H4 (cell line): ENCODE measurements around the gene POLR2E. TPM values are rescaled to one million over a fixed set of nuclear protein-coding genes. Genes with fewer than 3 reads are reported as not detected.
A peak's percentile ranks its signal among the peaks of the same experiment; 100 is the strongest.
"Not testable (repeated sequence)": the region's sequence is repeated elsewhere in the genome, so short reads cannot be mapped to it uniquely, and the experiment has no call there.

ENCODE experiments used
- DNase-seq: peaks from one replicate; pipeline ENCODE4 v3.0.0-alpha.2; 2015; ENCODE audit warnings: low spot score
- total RNA-seq: library from RNA; depleted of rRNA; stranded (reverse); fragments of >200 nt; shearing (Covaris generic); gene quantifications from 2 replicates; pipeline ENCODE4 v1.2.3, GENCODE V29; 2014

Gene POLR2E
- total RNA-seq, 1 experiment from 2014 or later: 237 TPM

DNA sequence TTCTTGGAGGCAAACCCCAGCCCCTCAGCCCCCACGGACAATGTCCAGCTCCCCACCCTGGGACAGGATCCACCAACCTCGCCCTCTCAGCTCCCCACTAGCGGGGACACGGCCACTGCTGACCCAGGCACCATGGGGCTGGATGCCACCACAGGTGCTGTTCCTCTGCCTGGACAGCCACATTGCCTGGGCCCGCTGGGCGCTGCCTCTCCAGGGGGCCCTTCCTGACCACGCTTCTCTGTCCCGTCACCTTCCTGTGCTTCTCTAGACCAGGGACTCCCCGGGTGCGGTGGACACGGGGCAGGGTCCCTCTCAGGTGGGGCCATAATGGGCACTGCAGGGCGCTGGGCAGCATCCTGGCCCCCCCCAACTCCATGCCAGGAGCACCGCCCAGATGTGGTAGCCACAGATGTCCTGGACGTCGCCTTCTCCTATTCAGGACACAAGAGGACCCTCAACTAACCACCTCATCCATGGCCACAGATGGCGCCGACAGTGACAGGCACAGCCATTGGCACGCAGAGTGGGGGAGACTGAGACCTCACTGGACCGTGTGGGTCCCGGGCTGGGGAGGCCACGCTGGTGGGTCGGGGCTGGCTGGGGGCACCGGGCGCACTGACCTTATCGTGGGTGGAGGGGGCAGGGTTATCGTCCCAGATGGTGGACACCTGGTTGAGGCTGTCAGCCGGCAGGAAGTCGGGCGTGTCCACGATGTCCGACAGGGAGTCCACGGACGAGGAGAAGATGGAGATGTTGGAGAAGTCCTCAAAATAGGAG is 32.0 kb upstream of the POLR2E start:
- no peak for DNase-seq

DNA sequence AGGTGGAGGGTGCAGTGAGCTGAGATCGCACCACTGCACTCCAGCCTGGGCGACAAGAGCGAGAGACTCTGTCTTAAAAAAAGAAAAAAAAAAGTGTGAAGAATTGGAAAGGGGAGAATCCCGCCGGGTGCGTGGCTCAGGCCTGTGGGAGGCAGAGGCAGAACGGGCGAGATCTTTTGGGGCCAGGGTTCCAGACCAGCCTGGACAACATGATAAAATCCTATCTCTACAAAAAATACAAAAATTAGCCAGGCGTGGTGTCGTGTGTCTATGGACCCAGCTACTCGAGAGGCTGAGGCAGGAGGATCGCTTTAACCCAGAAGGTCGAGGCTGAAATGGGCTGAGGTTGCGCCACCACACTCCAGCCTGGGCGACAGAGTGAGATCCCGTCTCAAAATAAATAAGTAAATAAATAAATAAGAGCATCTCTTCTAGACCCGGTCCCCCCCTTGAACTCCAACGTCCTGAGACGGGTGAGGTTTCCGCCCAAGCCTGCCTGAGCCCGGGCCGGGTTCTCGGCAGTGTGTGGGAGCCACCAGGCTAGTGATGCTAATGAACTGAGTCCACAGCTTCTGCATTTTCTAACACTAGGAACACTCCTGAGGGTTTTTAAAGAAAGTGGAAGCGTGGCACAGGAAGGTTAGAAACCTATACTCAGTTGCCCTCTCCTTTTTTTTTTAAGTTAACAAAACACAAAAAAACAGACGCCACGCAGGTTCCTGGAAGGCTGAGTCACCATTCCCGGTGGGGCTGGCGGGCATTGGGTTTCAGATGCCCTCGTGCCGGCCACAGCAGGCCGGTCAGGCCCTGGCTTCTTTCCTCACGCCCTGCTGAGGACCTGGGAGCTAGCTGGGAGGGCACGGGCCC is 30.7 kb upstream of the POLR2E start:
- DNase-seq: no peak

DNA sequence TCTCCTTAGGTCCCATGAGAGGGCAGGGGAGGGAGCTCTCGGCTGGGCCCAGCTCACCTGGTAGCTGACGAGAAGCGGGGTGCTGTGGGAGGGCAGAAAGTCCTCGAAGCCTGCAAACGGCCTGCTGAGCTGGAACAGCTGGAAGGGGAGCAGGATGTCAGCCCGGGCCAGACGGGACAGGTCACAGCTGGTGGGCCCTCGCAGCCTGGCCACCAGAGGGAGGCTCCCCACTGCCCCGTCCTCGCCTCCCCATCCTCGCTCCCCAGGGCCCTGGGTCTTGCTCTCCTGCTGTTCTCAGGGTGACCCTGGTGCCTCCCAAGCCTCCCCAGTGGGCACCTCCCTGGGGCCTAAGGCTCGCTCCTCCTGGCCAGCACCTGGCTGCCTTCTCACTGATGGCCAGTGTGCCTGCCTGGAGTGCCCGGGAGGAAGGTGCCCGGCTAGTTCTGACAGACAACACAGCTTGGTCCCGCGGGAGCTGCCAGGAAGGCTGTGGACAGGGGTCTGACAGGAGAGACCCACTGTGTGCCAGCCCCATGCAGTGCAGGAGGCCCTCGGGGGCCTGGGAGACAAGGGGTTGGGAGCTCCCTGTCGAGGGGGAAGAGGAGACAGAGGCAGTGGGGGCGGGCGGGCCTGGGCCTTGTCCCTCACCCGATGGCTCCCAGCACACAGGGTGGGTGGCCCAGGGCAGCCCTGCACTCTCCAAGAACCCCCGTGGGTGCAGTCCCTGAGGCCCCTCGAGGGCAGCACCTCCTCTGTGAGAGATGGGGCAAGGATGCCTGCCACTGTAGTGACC is 28.9 kb upstream of the POLR2E start:
- no peak for DNase-seq

DNA sequence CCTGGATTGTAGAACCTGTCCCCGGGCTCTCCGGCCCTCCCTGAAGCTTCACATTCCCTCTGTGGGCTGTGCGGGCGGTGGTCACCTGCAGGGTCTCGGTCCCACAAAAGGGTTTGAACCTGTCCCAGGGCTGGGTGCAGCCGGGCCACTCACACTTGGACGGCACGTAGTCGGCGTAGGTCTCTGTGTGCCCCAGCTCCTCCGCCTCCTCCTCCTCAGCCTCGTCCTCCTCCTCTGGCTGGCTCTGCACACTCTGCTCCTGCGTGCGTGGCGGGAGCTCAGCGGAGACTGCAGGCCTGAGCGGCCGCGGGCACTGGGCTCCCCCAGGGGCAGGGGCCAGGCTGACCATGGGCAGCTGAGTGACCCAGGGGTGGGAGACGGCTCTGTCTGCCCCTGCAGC is 28.2 kb upstream of the POLR2E start:
- DNase-seq: no peak

DNA sequence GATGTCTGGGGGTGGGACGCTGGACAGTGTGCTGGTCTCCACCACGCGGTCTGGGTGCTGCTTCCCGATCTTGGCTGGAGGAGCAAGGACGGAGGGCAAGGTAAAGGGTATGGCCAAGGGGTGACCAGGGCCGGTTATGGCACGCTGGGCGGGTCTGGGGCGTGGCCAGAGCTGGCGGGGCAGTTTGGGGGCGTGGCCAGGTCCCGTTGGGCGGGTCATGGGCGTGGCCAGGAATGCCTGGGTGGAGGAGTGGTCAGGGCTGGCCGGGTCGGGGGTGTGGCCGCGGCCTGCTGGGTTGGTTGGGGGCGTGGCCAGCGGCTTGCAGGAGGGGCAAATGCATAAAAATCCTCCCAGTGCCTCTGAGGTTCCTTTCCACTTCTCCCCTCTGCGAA is 27.8 kb upstream of the POLR2E start:
- no peak for DNase-seq

DNA sequence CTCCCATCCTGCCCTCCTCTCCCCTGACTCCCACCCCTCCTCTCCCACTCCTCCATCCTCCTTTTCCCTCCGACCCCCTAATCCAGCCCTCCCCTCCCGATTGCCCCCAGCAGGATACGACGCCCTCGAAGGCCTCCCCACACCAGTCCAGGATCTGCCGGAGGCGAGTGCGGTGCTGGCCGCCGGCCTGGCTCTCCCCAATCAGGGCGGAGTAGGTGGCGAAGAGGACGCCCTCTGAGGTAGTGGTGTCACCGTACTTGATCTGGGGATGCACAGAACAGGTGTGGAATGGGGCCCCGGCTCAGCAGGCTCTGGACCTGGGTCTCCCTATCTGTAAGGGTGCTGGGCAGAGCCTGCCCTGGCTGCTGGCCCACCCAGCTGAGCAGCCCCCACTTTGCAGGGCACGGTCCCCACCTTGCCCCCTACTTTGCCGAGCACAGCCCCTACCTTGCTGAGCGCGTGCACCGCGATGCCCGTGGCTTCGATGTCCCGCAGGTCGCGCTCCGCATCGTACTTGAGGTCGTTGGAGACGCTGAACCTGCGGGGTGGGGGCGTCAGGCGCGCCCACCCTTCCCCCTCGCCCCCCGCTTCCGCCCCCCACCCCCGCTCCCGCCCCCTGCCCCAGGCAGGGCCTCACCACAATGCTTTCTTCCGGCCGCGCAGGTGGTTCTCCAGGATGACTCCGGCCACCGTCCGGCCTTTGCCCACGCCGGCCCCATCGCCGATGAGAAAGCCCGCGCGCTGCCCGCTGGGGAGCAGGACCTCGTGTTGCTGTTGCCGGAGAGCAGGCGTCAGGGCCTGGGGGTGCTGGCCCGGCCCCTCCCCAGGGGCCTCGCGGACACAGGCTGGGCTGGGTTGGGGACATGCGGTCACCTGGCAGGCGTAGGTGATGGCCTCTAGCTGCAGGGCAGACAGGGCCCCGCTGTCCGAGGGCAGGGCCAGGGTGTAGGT is 27.1 kb upstream of the POLR2E start:
- DNase-seq: no peak

DNA sequence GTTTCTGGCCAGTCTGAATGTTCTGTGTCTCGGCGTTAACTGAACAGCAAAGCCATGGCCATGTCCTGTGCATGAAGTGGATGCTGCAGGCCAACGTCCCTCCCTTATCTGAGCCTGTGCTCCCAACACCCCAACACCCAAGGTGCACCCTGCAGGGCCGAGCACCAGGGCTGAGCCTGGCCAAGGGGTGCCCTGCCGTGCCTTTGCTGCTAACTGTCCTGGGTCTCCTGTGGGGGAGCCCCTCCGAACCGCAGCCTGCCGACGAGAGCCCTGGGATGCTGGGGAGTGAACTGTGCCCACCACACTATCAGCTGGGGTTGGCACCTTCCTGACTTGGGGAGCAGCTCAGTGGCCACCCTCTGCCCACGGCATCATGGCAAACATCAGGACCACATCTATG is 26.2 kb upstream of the POLR2E start:
- DNase-seq: no peak

DNA sequence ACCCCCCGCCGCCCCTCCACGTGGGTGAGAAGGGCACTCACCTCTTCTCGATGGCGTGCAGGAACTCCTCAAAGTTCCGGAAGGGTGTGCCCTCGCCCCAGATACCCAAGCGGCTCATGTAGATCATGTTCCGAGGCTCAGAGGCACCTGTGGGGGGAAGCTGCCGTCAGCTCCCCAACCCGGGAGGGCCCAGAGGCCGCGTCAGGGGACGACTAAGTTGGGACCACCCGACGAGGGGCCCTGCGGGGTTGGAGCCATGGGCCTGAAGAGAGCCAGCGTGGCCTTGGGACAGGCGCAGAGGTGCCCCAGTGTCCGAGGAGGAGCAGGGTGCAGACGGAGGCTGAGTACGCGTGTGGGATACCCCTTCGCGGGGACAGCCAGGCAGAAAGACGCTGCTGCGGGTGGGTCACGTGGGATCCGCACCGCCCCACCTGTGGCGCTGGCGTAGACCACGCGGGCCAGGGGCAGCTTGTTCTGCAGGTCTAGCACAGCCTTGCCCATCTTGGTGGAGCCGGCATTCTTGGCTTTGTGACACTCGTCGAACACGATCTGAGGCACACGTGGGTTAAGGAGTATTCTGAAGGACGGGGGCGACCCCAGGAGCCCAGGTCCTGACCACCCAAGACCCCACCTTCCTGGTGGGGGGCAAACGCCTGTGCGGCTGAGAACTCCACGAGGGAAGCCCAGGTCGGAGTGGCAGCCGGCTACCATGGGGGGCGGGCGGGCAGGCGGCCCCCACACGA is 24.5 kb upstream of the POLR2E start:
- no peak for DNase-seq

DNA sequence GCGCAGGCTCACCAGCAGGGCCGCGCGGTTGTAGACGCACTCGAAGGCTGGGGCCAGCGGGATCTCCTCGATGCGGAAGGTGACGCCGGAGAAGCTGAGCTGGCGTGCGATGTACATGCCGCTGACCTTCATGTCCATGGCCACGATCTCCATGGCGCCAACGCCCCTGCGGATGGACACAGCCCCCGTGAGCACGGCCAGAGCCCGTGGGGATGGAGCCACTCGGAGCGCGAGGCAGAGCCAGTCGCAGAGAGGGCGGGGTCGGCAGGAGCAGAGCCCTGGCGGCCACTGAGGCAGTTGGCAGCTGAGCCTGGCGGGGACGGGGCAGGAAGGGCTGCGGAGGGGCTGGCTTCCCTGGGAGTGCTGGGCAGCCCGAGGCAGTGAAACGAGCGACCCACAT is 23.8 kb upstream of the POLR2E start:
- DNase-seq: no peak

DNA sequence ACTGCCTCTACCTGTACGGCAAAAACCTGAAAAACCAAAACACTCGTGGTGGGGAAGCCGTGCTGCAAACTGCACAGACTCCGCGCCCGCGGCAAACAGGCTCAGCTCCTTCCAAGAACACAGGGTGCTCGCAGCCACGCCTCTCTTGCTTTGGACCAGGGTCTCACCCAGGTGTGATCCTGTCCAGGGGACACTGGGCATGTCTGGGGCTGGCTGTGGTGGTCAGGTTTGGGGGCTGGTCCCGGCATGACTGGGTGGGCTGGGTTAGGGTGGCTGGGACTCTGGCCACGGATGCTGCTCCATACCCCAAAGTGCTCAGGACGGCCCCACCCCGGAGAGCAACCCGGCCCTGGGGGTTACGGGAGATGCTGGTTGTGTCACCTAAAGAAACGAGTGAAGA is 22.5 kb upstream of the POLR2E start:
- no peak for DNase-seq

DNA sequence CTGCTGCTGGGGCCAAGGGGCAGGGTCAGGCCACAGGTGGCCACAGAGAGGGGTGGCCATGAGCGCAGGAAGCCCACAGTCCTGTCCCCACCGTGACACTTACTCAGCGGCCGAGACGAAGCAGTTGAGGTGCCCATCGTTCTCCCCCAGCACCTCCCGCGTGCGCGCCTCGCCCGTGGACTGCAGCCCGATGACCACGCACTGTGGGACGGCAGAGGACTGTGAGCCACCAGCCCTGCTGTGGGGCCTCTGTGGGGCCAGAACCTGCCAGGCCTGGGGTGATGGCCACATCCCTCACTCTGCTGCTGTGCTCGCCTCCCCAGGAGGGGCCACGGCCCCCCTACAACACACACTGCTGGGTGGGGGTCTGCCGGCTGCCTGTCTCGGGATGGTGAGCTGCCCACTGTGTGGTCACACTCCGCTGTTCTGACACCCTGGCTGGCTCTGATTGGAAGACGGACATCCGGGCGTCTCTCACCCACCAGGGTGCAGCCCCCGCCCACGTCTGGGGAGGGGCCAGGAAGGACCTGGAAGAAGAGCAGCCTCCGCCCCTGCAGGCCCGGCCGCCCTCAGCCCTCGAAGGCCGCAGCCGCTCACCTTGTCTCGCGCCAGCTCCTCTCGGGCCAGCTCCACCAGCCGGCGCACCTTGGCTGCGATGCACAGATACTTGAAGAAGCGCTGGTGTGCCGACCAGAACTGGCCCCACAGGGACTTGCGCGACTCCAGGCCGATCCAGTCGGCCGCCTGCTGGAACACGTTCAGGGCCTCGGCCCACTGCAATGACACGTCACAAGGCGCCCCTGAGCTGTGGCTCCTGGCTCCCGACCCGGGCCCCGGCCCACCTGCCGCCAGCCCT is 21.8 kb upstream of the POLR2E start:
- DNase-seq: no peak

DNA sequence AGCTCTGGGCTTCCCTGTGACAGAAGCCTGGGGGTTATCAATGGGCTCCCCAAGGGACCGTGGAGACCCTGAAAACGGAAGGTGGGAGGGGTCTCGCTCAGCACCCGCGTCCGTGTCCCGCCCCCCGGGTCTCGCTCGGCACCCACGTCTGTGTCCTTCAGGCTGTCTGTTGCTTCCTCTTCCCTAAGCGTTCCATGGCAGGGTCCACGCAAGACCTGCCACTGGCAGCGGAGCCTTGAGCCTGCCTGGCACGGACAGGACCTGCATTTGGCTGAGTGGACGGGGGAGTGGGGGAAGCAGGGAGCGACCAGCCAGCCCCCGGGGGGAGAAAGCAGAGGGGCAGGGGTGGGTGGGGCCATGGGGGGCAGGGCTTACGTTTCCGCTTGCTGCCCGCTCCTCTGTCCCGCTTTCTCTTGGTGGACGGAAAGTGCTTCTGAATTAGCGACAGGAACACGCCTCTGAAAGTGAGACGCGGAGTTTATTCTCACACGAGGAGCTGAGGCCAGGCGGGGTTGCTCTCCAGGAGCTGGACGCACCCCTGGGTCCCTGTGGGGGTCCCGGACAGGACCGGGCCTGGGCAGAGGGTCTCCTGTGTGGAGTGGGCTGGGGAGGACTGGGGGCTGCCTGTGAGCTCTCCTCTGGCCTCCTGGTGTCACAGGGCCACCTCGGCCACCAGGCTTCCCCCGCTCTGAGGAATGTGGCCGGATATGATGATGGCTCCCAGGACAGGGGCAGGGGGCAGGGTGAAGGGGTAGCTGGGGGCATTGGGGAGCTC is 20.7 kb upstream of the POLR2E start:
- no peak for DNase-seq

DNA sequence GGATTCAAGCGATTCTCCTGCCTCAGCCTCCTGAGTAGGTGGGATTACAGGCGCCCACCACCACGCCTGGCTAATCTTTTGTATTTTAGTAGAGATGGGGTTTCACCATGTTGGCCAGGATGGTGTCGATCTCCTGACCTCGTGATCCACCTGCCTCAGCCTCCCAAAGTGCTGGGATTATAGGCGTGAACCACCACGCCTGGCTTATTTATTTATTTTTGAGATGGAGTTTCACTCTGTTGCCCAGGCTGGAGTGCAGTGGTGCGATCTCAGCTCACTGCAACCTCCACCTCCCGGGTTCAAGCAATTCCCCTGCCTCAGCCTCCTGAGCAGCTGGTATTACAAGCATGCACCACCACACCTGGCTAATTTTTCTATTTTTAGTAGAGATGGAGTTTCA is 19.6 kb upstream of the POLR2E start:
- DNase-seq: not testable (repeated sequence)

DNA sequence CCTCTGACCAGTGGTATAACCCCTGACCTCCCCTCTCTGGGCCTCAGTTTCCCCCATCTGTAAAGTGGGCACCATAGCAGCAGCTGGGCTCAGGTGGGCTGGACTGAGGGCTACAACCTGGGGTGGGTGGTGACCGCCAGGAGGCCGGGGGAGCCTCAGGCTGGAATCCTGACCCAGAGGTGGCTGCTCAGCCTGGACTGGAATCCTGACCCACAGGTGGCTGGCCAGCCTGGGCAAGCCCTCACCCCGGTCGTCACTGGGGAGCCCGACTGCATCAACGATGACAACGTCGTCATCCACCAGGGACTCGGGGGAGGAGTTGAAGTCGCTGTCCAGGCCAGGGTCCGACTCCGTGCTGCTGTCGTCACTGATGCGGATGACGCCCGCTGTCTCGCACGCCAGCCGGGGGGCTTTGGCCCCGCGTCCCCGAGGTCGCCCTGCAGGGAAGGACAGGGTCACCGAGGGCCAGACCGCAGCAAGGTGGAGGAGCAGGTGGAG is 18.9 kb upstream of the POLR2E start:
- DNase-seq: no peak

DNA sequence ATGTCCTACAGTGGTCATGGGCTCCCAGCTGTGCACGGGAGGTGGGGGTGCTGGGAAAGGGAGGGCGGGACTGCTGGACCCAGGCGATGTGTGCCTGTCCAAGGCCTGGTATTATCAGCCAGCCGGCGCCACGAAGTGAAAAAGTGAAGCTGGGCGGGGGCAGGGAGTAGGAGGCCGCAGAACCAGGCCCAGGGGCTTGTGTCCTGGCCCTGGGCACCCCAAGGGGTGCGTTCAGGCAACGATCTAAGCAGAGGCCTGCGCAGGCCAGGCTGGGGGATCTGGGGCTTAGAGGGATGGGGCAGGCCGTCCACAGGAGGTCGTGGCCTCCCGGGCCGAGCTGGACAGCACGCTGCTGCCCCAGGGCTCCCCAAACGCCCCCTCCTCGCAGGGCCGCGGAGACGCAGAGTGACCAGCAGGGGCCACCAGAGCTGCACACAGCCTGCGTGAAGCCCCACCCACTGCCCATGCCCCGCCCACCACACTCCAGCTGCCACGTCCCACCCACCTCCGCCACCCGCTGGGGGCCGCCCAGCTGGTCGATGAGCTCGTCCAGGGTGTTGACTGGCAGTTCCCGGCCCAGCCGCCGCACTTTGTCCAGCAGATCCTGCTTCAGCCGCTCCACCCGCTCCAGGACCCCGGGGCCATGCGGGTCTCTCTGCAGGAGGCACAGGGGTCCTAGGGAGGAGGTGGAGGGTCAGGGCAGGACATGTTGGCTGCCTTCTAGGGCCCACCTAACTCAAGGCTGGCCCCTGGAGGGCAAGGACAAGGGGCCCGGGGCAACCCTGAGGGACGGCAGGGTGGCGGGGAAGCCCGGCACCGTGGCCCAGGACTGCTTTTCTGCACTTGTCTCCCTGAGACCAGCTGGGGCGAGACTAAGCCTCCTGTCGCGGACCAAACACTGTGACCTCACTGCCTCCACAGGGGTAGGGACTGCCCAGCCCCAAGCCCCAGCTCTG is 18.1 kb upstream of the POLR2E start:
- peak; percentile 66 for DNase-seq

DNA sequence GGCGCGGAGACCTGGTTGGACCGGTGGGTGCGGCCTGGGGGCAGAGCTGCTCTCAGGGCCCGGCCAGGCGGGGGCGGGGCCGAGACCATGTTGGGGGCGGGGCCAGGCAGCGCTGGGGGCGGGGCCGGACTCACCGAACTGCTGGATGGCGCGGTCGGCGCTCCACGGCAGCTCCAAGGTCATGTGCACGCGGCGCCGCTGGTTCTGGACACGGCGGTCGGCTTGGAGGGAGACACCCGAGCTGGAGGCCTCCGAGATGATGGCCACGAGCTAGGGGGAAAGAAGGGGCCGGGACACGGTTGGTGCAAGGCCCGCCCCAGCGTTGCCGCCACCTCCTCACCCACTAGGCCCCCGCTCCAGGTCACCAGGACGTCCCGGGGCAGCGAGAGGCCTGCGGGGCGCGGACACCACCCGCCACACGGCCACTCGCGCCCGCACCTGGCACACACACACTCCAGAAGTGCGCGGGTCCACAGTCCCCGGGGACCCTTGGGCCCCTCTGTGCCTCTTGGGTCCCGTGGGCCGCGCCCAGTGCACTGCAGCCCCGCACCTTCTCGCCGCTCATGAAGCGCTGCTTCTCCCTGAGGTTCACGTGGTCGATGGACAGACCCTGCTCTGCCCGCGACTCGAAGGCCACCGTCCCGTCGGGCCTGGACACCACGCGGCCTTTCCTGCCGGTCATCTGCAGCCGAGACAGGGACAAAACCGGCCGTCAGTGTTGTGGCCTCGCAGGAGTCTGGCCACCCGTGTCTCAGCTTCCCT is 17.3 kb upstream of the POLR2E start:
- DNase-seq: no peak
